NCI-H345 (cell line): ENCODE measurements around the gene DUS3L.

Experiments
- DNase-seq: peaks from one replicate; lab custom pipeline; 2025; lab: John Stamatoyannopoulos, UW

DUS3L gene

GRCh38 chr19:5822181-5822844 is 31.4 kb upstream of the DUS3L start:
- peak; percentile 43 for DNase-seq

DNA sequence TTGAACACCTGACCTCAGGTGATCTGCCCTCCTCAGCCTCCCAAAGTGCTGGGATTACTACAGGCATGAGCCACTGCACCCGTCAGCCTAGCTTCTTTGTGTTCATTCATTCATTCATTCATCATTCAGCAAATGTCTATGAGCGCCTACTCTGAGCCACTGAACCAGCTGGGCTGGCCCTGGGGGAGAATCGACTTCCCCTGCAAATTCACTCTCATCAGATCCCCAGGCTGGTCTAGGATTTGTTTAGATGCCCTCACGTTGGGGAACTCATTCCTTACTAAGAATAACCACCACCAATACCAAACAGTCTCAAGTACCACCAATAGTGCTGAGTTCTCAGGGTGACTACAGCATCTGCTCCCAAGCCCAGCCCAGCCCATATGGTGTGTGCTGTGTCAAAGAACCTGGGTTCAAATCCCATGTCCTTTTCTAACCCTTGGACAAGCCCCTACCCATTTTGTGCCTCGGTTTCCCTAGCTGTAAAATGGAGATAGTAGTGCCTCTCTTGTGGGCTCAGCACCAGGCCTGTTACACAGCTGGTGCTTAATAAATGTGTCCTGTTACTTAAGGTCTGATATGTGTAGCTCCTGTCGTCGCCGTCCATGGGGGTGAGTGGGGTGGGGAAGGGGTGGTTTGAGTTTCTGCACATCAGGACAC is 30.7 kb upstream of the DUS3L start:
- DNase-seq, result no peak

DNA sequence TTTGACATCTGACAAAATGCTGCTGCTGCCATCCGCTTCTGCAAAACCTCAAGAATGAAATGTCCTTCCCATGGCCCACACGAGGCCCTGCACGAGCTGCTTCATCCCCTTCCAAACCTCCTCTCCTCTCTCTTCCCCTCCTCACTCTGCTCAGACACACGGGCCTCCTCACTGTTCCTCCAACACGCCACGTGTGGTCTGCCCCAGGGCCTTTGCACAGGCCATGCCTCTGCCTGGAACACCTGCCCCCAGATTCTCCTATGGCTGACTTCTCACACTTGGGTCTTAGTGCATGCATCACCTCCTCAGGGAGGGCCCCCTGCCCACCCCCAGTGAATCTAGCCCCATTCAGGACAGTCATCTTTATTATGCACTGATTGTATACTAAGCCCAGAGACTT is 29.8 kb upstream of the DUS3L start:
- no peak for DNase-seq

- no peak for DNase-seq
Observed at GRCh38 chr19:5818594-5818993, 27.6 kb upstream of the DUS3L start.

DNA sequence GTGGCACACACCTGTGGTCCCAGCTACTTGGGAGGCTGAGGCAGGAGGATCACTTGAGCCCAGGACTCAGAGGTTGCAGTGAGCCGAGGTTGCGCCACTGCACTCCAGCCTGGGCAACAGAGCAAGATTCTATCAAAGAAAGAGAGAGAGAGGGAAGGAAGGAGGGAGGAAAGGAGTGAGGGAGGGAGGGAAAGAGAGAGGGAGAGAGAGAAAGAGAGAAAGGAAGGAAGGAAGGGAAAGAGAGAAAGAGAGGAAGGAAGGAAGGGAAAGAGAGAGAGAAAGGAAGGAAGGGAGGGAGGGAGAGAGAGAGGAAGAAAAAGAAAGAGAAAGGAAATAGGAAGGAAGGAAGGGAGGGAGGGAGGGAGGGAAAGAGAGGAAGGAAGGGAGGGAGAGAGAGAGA is 26.3 kb upstream of the DUS3L start:
- DNase-seq, result no peak

- DNase-seq, result no peak
Observed at GRCh38 chr19:5814852-5815246, 23.9 kb upstream of the DUS3L start.

GRCh38 chr19:5814123-5814851 is 23.3 kb upstream of the DUS3L start:
- DNase-seq, result no peak

DNA sequence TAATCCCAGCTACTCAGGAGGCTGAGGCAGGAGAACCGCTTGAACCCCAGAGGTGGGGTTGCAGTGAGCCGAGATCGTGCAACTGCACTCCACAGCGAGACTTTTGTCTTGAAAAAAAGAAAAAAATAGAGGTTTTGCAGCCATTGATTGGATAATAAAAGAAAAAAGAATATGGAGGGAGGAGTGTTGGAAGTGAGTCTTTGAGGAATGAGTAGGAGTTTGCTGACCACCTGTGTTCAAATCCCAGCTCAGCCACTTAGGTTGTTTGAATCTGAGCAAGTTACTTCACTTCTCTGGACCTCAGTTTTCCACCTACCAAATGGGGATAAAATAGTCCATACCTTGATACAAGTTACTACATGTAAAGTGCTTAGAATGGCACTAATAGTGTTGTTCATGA is 20.2 kb upstream of the DUS3L start:
- no peak for DNase-seq

GRCh38 chr19:5809469-5809868 is 18.5 kb upstream of the DUS3L start:
- no peak for DNase-seq

GRCh38 chr19:5809053-5809452 is 18.1 kb upstream of the DUS3L start:
- no peak for DNase-seq

DNA sequence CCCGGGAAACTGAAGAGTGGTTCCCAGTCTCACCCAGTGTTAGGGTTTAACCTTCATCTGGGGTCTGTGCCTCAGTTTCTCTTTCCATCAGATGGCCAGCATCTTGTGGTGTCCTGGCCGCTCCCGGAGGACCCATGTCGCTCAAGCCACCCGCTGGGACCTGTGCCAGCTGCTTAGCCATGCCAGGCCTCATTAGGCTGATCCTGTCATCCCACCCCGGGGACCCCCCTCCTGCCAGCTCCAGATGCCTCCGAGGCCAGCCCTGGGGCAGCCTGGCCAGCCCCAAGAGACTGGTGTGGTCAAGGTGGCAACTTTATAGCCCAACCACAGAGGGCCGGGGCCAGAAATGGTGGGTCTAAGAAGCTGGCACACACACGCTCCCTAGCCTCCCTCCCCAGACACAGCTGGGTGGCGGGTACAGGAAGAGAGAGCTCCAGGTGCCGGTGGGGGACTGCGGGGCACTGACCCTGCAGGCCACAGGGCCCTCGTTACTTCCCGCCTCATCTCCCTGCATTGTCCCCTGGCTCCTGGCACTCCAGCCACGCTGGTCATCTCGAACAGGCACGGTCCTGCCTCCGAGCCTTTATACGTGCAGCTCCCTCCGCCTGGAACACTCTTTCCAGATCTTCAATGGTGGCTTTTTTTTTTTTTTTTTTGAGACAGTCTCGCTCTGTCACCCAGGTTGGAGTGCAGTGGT is 17.3 kb upstream of the DUS3L start:
- no peak for DNase-seq

- DNase-seq, result no peak
Observed at GRCh38 chr19:5806905-5807304, 15.9 kb upstream of the DUS3L start.

GRCh38 chr19:5806133-5806489 is 15.1 kb upstream of the DUS3L start:
- DNase-seq, result no peak

- peak; percentile 81 for DNase-seq
Observed at GRCh38 chr19:5805462-5806132, 14.6 kb upstream of the DUS3L start.

- peak; percentile 68 for DNase-seq
Observed at GRCh38 chr19:5804516-5805461, 13.8 kb upstream of the DUS3L start, which contains the start of gene NRTN. TSS of gene NRTN (plus strand) at chr19:5805067. CDS start at chr19:5824166, 19,099 bp downstream.

DNA sequence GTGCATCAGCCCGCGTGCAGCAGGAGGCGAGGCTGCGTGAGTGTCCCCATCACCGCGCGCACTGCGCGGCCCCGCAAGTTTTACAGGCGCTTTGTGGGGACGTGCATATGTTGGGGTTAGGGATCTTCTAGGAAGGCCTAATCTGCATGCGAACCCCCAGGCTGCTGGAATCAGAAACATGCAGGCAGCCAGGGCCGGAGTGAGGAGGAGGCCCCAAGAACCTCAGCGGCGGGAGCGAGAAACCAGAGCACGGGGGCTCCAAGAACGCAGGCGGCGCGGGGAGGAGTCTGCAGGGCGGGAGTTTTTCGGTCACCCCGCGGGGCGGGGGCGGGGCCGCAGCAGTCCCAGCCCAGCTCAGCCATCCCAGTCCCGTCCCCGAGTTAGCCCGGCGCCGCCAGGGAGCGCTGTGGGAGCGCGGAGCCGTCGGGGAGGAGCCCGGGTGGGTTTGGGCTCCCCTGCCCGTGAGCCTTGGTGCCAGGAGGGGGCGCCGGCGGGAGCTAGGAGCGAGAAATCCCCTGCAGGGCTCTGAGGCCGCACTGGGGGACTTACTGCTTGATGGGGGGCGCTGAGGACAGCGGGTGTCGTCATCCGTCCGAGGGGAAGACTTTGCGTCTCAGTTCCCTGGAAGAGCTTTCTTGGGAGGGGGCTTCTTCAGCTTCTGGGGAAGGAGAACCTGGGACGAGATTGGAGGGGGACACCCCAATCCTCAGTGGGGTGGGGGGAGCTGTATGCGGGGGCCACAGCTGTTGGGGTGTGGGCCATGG is 13.0 kb upstream of the DUS3L start:
- peak; percentile 96 for DNase-seq

- DNase-seq, result no peak
Observed at GRCh38 chr19:5803441-5803751, 12.4 kb upstream of the DUS3L start.

DNA sequence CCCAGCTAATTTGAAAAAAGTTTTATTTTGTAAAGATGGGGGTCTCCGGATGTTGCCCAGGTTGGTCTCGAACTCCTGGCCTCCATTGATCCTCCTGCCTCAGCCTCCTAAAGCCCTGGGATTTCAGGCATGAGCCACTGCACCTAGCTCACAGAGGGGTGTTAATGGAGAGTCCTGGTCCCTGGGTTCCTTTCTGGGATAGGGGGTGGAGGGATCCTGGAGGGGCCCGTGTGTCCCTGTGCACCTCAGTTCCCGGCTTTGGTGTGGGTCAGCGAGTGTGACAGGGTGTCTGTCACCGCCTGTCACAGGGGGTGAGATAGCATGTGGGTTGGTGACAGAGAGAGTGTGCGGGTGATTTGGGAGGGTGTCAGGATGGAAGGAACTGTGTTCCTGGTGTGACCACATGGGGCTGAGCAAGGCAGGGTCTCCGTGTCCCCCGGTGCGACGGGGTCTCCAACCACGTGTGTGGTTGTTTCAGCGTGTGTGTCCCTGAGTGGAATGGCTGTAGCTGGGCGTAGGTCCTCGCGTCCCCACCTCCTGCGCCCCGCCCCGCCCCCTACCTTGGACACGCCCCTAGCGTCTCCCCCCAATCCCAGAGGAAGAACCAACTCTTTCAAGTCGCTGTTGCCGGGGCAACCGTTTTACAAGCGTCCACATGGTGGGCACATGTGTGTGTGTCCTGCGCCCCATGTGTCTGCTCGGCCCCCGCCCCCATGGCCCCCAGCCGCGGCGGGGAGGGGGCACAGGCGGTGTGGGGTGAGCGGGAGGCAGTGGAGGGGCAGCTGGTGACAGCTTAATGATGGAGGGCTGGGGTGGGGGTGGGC is 11.0 kb upstream of the DUS3L start:
- DNase-seq, result no peak
